ENCODE results near the gene CALR3.

- TF ChIP-seq, protein P1, sequence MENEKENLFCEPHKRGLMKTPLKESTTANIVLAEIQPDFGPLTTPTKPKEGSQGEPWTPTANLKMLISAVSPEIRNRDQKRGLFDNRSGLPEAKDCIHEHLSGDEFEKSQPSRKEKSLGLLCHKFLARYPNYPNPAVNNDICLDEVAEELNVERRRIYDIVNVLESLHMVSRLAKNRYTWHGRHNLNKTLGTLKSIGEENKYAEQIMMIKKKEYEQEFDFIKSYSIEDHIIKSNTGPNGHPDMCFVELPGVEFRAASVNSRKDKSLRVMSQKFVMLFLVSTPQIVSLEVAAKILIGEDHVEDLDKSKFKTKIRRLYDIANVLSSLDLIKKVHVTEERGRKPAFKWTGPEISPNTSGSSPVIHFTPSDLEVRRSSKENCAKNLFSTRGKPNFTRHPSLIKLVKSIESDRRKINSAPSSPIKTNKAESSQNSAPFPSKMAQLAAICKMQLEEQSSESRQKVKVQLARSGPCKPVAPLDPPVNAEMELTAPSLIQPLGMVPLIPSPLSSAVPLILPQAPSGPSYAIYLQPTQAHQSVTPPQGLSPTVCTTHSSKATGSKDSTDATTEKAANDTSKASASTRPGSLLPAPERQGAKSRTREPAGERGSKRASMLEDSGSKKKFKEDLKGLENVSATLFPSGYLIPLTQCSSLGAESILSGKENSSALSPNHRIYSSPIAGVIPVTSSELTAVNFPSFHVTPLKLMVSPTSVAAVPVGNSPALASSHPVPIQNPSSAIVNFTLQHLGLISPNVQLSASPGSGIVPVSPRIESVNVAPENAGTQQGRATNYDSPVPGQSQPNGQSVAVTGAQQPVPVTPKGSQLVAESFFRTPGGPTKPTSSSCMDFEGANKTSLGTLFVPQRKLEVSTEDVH (IDR thresholded peaks at IDR 0.05; ENCODE audit: low read depth, partially characterized antibody) = no peak
- TF ChIP-seq NFYB (IDR thresholded peaks at IDR 0.05; ENCODE audit: insufficient read depth, low read depth, low read length) (no peak), HDGF (IDR thresholded peaks at IDR 0.05) (no peak), HDAC6 (IDR thresholded peaks at IDR 0.05; ENCODE audit: unreplicated experiment) (no peak), STAT1 (conservative IDR thresholded peaks at IDR 0.05) (no peak)
Measured at GRCh38 chr19:16457954-16458331, 38.0 kb downstream of the CALR3 start.

All from GM12878 (cell line).